Caco-2 (cell line): Measurements from ENCODE around the gene PHGDH. TPM values are rescaled to one million over a fixed set of nuclear protein-coding genes. Genes with fewer than 3 reads are reported as not detected.

Source experiments
- BruUV-seq: library from RNA; stranded (reverse); fragments of 400-500 nt; replicated peaks from 2 replicates; lab custom pipeline; 2021; lab: Mats Ljungman, UMichigan
- CTCF ChIA-PET: fragments of 300-600 bp; sonication (Branson Sonifier 250); formaldehyde crosslinking; loops from one replicate; lab custom pipeline; 2022; ENCODE audit warnings: antibody characterized with exemption; lab: Charles Lee
- POLR2A ChIA-PET: fragments of 300-600 bp; sonication (Branson Sonifier 250); formaldehyde crosslinking; loops from one replicate; lab custom pipeline; 2022; ENCODE audit warnings: antibody characterized with exemption; lab: Charles Lee
- DNase-seq, 2 experiments: peaks; one replicate each; pipeline versions ENCODE4 v3.0.0 to v3.0.0-alpha.2; 2020 to 2022
- H3K27me3 ChIP-seq: replicated peaks from 2 replicates; pipeline ENCODE4 v1.6.0; 2011; ENCODE audit warnings: low read length; ENCODE audit not compliant: control insufficient read depth, insufficient read depth
- H3K36me3 ChIP-seq: 2 replicates; pipeline ENCODE4 v1.5.1; 2011; ENCODE audit warnings: low read length; ENCODE audit not compliant: control insufficient read depth, insufficient read depth
- H3K4me1 ChIP-seq: fragments of 250-450 bp; sonication (Bioruptor Pico); 2 replicates; pipeline ENCODE4 v1.5.1; 2020; ENCODE audit warnings: mild to moderate bottlenecking
- H3K4me3 ChIP-seq: 2 replicates; pipeline ENCODE4 v1.5.1; 2011; ENCODE audit warnings: low read depth, mild to moderate bottlenecking, control low read depth, low read length
- H3K9me3 ChIP-seq: fragments of 250-450 bp; sonication (Bioruptor Pico); 2 replicates; pipeline ENCODE4 v1.5.1; 2020; ENCODE audit warnings: mild to moderate bottlenecking, moderate library complexity
- H3K27ac Mint-ChIP-seq: one replicate; pipeline ENCODE4 v1.8.0; 2022; ENCODE audit warnings: mixed read lengths; ENCODE audit not compliant: unreplicated experiment
- H3K27me3 Mint-ChIP-seq: one replicate; pipeline ENCODE4 v1.8.0; 2022; ENCODE audit warnings: mixed read lengths; ENCODE audit not compliant: insufficient read depth, unreplicated experiment
- H3K36me3 Mint-ChIP-seq: one replicate; pipeline ENCODE4 v1.8.0; 2022; ENCODE audit warnings: mild to moderate bottlenecking, mixed read lengths; ENCODE audit not compliant: insufficient read depth, unreplicated experiment
- H3K4me1 Mint-ChIP-seq: one replicate; pipeline ENCODE4 v1.8.0; 2022; ENCODE audit warnings: low read depth, mixed read lengths; ENCODE audit not compliant: unreplicated experiment
- H3K4me3 Mint-ChIP-seq: one replicate; pipeline ENCODE4 v1.8.0; 2022; ENCODE audit warnings: mild to moderate bottlenecking, moderate library complexity, mixed read lengths; ENCODE audit not compliant: unreplicated experiment
- H3K9me3 Mint-ChIP-seq: one replicate; pipeline ENCODE4 v1.8.0; 2022; ENCODE audit warnings: mixed read lengths; ENCODE audit not compliant: unreplicated experiment
- CTCF ChIP-seq, 2 experiments: fragments of 200-600 bp in 1 of 2; IDR thresholded peaks; 1 replicate in 1 of 2; 2 replicates in 1 of 2; pipeline versions ENCODE4 v1.5.1 to v1.8.0; 2011 to 2022; ENCODE audit warnings: antibody characterized with exemption in 1 of 2, control low read depth in 1 of 2, inconsistent platforms in 1 of 2, low read depth in 1 of 2, low read length in 1 of 2, mild to moderate bottlenecking in 1 of 2, moderate library complexity in 1 of 2; ENCODE audit not compliant: insufficient read depth in 1 of 2, severe bottlenecking in 1 of 2, unreplicated experiment in 1 of 2
- intact Hi-C: fragments of 100-400 bp; cut with micrococcal nuclease; formaldehyde crosslinking; loops from one replicate; pipeline ENCODE4 v1.10.0; 2022; ENCODE audit not compliant: unreplicated experiment
- total RNA-seq: library from RNA; stranded (reverse); gene quantifications from 2 replicates; pipeline ENCODE4 v1.2.3, GENCODE V29; 2022

Gene PHGDH
- total RNA-seq, 1 experiment from 2014 or later = 410 TPM

- no TSS peak for BruUV-seq
- Histone ChIP-seq H3K4me3 (no peak overlapping the region), H3K9me3 (no peaks in the 10 kb centered on the region), H3K4me1 (no peaks in the 10 kb centered on the region), H3K27me3 (no peaks in the 10 kb centered on the region), H3K36me3 (peaks cover 8% of the 10 kb centered on the region; the same call in 1 of the 2 replicates)
- Mint-ChIP-seq H3K4me1 (peaks cover 7% of the 10 kb centered on the region), H3K27me3 (no peaks in the 10 kb centered on the region), H3K9me3 (no peaks in the 10 kb centered on the region), H3K4me3 (no peak overlapping the region), H3K36me3 (peaks cover 93% of the 10 kb centered on the region), H3K27ac (no peak overlapping the region)
- CTCF ChIA-PET = no interaction called here
- intact Hi-C loops = no loop called here
- no peak for TF ChIP-seq CTCF (IDR thresholded peaks at IDR 0.05; ENCODE audit: insufficient read depth in 1 of 2, low read depth in 1 of 2, low read length in 1 of 2, severe bottlenecking in 1 of 2, unreplicated experiment in 1 of 2)
- POLR2A ChIA-PET = no interaction called here
- DNase-seq = no peak
These were observed 20.2 kb downstream of the PHGDH start for GRCh38 chr1:119731741-119732430.

GRCh38 chr1:119732465-119733168, 20.9 kb downstream of the PHGDH start:
- peaks cover 93% of the 10 kb centered on the region for H3K36me3 Mint-ChIP-seq
- TF ChIP-seq CTCF (IDR thresholded peaks at IDR 0.05; ENCODE audit: insufficient read depth in 1 of 2, low read depth in 1 of 2, low read length in 1 of 2, severe bottlenecking in 1 of 2, unreplicated experiment in 1 of 2) = no peak
- Histone ChIP-seq H3K9me3 (no peaks in the 10 kb centered on the region), H3K4me1 (no peaks in the 10 kb centered on the region), H3K36me3 (peaks cover 8% of the 10 kb centered on the region; the same call in 1 of the 2 replicates), H3K4me3 (no peak overlapping the region), H3K27me3 (no peaks in the 10 kb centered on the region)
- CTCF ChIA-PET = no interaction called here
- H3K9me3 Mint-ChIP-seq = no peaks in the 10 kb centered on the region
- no peaks in the 10 kb centered on the region for H3K4me1 Mint-ChIP-seq
- intact Hi-C loops = no loop called here
- no peak overlapping the region for H3K27ac Mint-ChIP-seq
- no peak overlapping the region for H3K4me3 Mint-ChIP-seq
- POLR2A ChIA-PET = no interaction called here
- BruUV-seq = no TSS peak
- no peak for DNase-seq
- H3K27me3 Mint-ChIP-seq = no peaks in the 10 kb centered on the region

- Histone ChIP-seq H3K9me3 (no peaks in the 10 kb centered on the region), H3K27me3 (no peaks in the 10 kb centered on the region), H3K4me1 (no peaks in the 10 kb centered on the region), H3K36me3 (peaks cover 8% of the 10 kb centered on the region; the same call in 1 of the 2 replicates), H3K4me3 (no peak overlapping the region)
- Mint-ChIP-seq H3K27ac (no peak overlapping the region), H3K4me3 (no peak overlapping the region), H3K4me1 (no peaks in the 10 kb centered on the region), H3K36me3 (peaks cover 93% of the 10 kb centered on the region), H3K27me3 (no peaks in the 10 kb centered on the region), H3K9me3 (no peaks in the 10 kb centered on the region)
- ChIA-PET CTCF (no interaction called here), POLR2A (no interaction called here)
- no peak for TF ChIP-seq CTCF (IDR thresholded peaks at IDR 0.05; ENCODE audit: insufficient read depth in 1 of 2, low read depth in 1 of 2, low read length in 1 of 2, severe bottlenecking in 1 of 2, unreplicated experiment in 1 of 2)
- DNase-seq = no peak
- no TSS peak for BruUV-seq
- intact Hi-C loops = no loop called here
These were observed 22.0 kb downstream of the PHGDH start for GRCh38 chr1:119733754-119734153.
